Bronchial epithelial cell (primary cell): ENCODE results near the gene KIF25. TPM values are rescaled to one million over a fixed set of nuclear protein-coding genes. Genes with fewer than 3 reads are reported as not detected.

Experiments used
- DNase-seq: peaks from one replicate; pipeline ENCODE4 v3.0.0-alpha.2; 2010; ENCODE audit warnings: low read depth
- FAIRE-seq: peaks from 2 replicates; lab custom pipeline; 2011; peaks lifted over from hg19 to GRCh38; lab: Jason Lieb, UNC
- H3K27me3 ChIP-seq: 2 replicates; pipeline ENCODE4 v1.5.1; 2011; ENCODE audit warnings: low read length; ENCODE audit not compliant: control insufficient read depth, insufficient read depth
- H3K36me3 ChIP-seq: 2 replicates; pipeline ENCODE4 v1.5.1; 2011; ENCODE audit warnings: low read length; ENCODE audit not compliant: control insufficient read depth, insufficient read depth
- H3K4me3 ChIP-seq: 2 replicates; pipeline ENCODE4 v1.5.1; 2011; ENCODE audit warnings: mild to moderate bottlenecking, low read depth, low read length, control low read depth
- total RNA-seq: library from RNA; depleted of rRNA; stranded (reverse); fragments of >200 nt; gene quantifications from 2 replicates; pipeline ENCODE4 v1.2.1, GENCODE V29; 2014
- TF ChIP-seq, protein P1 (sequence below): IDR thresholded peaks from 2 replicates; pipeline ENCODE4 v1.5.1; 2011; ENCODE audit warnings: mild to moderate bottlenecking, moderate library complexity, low read length, control low read depth, inconsistent platforms; ENCODE audit not compliant: insufficient read depth, severe bottlenecking

The KIF25 gene
- total RNA-seq, 1 donor from 2014 or later: not detected

DNA sequence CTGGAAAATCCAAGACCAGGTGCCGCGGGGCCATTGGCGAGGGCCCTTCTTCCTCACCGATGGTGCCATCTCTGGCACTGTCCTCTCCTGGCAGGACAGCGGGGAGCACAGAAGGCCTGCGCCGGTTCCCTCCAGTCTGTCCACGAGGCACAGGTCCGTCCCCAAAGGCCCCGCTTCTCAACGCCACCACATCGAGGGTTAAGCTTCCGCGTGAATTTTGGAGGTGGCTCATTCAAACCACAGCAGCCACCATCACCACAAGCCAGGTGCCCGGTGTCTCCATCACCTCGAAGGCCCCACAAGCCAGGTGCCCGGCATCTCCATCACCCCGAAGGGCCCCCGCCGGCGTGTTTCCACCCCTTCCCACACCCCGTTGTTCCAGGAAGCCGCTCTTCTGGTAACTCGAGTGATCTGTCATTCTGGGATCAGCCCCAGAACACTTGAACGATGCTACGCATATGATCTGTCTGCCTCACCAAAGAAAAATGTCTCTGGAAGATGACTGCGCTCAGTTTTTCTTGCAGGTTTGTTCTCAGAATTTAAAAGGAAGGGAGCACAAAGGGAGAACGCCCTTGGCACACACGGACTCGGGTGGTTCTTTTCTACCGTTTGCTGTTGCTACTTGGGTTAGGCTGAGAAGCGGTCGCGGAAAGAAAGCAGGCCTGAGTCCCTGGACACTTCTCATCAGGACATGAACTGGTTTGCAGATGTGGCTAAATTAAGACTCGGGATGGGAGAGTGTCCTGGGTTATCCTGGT is 9.9 kb upstream of the KIF25 start:
- no peak for FAIRE-seq
- Histone ChIP-seq H3K27me3 (peaks cover 2% of the 10 kb centered on the region), H3K36me3 (no peaks in the 10 kb centered on the region), H3K4me3 (no peak overlapping the region)
- DNase-seq: no peak
- TF ChIP-seq, protein P1, sequence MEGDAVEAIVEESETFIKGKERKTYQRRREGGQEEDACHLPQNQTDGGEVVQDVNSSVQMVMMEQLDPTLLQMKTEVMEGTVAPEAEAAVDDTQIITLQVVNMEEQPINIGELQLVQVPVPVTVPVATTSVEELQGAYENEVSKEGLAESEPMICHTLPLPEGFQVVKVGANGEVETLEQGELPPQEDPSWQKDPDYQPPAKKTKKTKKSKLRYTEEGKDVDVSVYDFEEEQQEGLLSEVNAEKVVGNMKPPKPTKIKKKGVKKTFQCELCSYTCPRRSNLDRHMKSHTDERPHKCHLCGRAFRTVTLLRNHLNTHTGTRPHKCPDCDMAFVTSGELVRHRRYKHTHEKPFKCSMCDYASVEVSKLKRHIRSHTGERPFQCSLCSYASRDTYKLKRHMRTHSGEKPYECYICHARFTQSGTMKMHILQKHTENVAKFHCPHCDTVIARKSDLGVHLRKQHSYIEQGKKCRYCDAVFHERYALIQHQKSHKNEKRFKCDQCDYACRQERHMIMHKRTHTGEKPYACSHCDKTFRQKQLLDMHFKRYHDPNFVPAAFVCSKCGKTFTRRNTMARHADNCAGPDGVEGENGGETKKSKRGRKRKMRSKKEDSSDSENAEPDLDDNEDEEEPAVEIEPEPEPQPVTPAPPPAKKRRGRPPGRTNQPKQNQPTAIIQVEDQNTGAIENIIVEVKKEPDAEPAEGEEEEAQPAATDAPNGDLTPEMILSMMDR: no peak

DNA sequence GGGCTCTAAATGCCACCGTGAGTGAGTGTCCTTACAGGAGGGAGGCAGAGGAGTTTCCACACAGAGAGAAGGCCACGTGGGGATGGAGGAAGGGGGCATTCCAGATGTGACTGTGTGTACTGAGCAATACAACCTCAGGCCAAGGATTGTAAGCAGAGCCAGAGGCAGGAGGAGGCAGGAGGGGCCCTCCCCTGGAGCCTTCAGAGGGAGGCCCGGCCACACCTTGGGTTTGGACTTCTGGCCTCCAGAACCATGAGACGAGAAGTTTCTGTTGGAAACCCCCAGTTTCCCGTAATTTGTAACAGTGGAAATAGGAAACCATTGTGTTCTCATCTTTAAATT is 9.3 kb upstream of the KIF25 start:
- DNase-seq (no peak), FAIRE-seq (no peak)
- H3K27me3 ChIP-seq: peaks cover 2% of the 10 kb centered on the region
- H3K4me3 ChIP-seq: no peak overlapping the region
- TF ChIP-seq, protein P1: no peak
- H3K36me3 ChIP-seq: no peaks in the 10 kb centered on the region

DNA sequence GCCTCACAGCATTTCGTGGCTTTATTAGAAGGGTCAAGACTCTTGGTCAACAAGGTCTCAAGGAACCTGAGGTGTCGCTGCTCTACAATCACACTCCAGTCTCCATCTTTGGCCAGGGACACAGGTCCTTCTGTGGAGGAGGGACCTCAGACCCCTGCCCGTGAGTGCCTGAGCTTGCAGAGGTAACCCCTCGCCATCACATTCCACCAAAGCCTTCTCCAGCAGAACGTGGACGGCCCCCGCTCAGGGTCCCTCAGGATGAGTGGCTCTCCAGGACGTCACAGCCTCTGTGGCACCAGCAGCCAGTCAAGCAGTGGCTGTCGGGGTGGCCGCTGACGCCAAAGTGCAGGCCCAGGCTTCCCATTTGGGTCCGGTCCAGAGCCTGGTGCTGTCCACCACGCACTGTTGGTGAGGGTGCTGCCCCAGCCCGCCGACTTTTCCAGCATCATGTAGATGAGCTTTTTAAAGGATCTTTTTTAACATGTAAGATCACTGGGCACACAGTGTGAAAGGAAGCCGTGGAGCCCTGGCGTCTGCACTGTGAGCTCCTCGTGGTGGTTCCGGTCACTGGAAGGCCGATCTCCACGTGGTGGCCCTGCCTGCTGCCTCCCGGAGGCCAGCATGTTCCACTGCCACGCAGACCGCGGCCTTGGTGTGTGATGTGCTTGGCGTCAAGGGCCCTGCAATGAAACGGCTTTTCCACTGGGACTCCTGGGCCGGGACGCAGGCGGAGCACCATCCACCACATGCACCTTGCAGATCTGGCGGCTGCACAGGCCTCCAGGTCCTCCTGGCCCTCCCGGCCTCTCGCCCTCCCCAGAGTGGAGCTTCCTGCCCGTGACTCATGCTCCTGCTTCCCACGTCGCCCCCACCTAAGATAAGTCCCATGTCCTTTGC is 8.3 kb upstream of the KIF25 start:
- FAIRE-seq (no peak), DNase-seq (no peak)

DNA sequence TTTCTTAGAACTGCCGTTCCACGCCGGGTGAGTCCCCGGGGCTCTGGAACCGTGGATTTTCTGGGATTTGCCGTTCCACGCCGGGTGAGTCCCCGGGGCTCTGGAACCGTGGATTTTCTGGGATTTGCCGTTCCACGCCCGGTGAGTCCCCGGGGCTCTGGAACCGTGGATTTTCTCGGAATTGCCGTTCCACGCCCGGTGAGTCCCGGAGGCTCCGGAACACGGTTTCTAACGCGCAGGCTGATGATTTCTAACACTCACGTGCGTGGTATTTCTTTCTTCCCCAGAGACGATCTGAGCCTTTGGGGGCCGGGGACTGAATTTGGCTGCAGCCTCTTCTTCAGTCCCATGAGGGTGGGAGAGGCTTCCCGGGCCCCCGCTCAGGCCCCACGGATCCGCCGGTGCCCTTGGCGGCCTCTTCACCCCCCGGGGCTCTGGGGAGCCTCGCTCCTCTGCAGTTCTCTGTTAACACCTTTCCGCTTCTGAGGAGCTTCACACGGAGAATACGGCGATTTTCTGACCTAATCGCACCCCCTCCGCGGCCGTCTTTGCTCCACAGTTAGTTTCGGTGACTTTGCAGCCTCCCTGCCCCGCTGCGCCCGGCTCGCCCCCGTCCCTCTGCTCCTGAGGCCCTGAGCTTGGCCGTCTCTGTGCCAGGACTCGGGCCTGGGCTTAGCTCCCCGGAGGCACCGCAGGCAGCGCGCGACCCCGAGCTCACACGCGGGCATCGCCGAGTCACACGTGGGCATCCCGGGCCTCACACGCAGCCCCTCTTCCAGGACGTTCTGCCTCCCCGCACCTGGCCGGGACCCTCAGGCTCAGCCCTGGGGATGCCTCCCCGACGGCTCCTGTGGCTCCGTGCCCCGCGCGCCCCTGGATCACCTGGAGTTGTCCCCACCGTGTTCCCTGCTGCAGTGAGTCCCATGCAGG is 7.2 kb upstream of the KIF25 start:
- no peak for FAIRE-seq
- no peaks in the 10 kb centered on the region for H3K36me3 ChIP-seq
- H3K4me3 ChIP-seq: no peak overlapping the region
- TF ChIP-seq, protein P1: no peak
- H3K27me3 ChIP-seq: no peaks in the 10 kb centered on the region
- DNase-seq: no peak

More for the DNA sequence above, 8.3 kb upstream of the KIF25 start:
- no peak overlapping the region for H3K4me3 ChIP-seq
- TF ChIP-seq, protein P1: no peak
- no peaks in the 10 kb centered on the region for H3K36me3 ChIP-seq
- H3K27me3 ChIP-seq: peaks cover 2% of the 10 kb centered on the region

DNA sequence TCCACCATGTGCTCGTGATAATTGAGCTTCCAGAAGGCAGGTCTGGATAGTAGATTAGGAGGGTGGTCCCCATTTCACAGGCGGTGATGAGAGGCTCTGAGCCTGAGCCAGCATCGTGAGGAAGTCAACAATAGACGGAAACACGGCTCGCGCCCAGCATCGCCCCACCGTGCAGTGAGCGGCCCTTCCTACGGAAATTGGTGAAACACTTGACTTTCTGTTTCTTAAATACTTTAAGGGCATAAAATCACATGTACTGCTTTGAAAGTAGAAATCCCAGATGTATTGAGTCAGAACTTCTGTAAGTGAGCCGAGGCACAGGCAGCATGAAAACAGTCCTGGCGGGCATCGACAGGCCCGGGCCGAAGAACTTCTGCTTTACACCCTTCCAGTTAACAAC is 4.3 kb upstream of the KIF25 start:
- no peak overlapping the region for H3K4me3 ChIP-seq
- TF ChIP-seq, protein P1: no peak
- H3K27me3 ChIP-seq: no peaks in the 10 kb centered on the region
- no peaks in the 10 kb centered on the region for H3K36me3 ChIP-seq
- DNase-seq (no peak), FAIRE-seq (no peak)
